HG02798 (cell line): ENCODE data around the gene ITPK1.

Source experiments
- ATAC-seq: cut with Tn5 transposase; IDR thresholded peaks from one replicate; pipeline ENCODE4 v1.9.1; 2021; ENCODE audit warnings: mild to moderate bottlenecking; ENCODE audit not compliant: unreplicated experiment, poor library complexity

Gene ITPK1

DNA sequence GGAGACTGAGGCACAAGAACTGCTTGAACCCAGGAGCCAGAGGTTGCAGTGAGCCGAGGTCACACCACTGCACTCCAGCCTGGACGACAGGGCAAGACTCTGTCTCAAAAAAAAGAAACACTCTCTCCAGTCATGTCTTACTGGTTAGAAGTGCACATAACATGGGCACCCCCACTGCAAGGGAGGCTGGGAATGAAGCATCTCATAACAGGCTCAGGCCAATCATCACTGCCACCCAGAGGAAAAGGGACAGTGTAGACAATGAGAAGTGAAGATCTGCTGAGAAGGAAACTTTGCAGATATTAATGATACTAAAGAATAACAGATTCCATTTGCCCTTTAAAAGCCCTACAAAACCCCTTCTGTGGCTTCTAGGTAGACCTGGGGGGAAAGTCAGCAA, 66.9 kb downstream of the ITPK1 start:
- ATAC-seq: no peak

GRCh38 chr14:93047661-93048060, 68.1 kb downstream of the ITPK1 start:
- no peak for ATAC-seq

DNA sequence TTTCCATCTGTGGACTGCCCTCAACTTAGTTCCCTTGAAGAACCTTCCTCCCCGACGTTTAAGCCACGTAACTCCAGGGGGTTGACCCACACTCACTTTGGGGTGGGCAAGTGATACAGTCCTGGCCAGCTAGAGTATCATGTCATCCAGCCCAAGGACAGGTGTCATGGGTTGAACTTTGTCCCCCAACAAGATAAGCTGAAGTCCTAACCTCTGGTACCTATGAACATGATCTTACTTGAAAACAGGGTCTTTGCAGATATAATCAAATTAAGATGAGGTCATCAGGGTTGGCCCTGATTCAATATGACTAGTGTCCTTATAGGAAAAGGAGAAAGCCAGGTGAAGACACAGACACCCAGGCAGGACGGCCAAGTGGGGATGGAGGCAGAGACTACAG, 68.6 kb downstream of the ITPK1 start:
- no peak for ATAC-seq

DNA sequence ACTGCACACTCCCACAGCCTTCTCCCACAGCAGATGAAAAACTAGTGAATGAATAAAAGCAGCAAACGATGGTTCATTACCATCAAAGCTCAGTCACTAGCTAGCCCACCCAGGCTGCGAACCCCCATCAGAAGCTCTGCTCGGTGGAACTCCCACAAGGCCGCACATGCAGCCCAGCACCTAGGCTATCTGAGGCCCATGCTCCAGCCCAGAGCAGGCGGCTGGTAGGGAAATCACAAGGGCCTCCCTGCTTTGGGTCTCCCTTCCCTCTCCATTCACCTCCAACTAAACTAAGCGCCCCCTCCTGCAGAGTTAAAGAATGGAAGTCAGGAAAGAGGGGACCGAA, 69.0 kb downstream of the ITPK1 start:
- ATAC-seq: no peak

DNA sequence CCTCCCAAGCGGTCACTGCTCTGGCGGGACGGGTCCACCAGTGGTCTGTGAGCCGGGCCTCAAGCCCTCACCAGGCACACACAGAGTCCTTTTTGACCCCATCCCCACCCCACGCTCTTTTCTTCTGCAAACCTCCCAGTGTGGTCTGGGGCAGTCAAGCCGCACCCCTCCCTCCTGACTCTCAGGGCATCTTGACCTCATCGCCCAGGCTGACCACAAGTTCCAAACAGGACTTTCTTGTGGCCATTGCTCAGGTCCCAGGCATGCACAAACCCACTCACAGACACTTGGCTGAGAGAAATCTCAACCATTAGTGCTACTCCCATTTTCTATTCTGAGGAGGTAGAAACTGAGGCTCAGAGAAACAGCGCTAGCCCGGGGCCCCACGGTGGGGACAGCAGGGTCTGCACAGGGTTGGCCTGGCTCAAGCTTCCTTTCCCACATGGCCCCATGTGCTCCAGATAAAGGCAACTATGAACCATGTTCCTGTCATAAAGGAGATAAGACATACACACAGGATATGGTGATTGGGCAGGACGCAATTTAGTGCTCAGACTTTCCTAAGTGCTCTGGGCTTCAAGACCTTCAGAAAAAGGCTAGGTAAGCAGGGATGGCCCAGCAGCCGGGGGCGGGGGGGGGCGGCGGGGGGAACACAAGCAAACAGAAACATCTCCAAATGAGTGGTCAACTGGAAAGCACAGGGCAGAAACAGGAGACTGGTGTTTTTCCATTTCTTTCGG, 69.6 kb downstream of the ITPK1 start:
- no peak for ATAC-seq

GRCh38 chr14:93045211-93045674, 70.5 kb downstream of the ITPK1 start:
- peak; percentile 2 for ATAC-seq

DNA sequence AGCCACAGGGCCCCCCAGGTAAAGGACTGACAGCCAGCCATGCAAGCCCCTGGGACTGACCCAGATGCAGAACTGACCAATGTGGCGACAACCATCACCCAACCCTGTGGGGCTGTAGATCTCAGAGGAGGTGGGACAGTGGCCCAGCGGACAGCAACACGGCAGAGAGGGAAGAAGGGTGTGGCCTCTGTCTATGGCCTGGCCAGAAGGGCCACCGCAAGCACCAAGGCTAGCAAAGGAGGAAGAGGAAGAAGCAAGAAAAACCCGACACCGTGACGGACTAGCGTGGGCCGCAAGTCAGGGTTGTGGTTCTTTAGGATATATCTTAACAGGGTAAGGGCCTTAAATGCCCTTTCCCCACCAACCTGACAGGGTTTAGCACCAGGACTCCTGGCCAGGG, 71.2 kb downstream of the ITPK1 start:
- peak; percentile 45 for ATAC-seq

GRCh38 chr14:93044121-93044520, 71.6 kb downstream of the ITPK1 start:
- no peak for ATAC-seq

DNA sequence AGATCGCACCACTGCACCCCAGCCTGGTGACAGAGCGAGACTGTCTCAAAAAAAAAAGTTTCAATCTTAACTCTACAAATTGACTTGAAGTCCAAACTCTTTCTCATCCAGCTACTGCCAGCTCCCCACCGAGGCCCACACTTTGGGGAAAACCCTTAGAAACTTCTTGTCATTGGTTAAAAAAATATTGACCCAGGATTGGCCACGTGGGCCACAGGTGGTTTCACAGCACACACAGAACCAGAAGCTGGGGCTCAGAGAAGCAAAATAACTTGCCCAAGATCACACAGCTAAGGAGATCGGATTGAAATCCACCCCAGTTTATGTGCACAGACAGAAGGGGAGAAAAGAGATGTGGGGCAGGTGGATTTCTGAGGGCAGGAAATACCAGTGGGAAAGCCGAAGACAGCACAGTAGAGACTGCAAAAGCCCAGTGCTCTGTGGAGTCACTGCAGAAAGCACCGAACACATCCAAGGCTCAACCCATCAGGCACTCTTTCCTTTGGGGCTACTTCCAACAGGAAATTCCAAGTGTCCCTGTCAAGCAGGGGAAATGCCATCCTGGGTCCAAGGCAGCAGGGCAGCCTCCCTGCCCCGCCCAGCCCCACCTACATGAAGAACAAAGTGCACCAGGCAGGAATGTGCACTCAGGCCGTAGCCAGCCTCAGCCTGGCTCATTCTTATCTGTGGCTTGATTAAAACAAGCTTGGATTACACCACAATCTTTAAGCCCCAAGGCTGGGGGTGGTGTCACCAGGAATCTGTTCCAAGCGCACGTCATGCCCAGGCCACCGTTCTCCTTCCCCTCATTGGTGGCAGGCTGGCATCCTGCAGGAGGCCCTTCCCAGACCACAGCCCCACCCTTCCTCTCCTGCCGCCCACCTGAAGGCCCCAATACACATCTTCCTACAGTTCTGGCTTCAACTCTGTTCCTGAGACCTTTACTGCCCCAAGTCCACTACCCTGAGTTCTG, 72.5 kb downstream of the ITPK1 start:
- no peak for ATAC-seq

DNA sequence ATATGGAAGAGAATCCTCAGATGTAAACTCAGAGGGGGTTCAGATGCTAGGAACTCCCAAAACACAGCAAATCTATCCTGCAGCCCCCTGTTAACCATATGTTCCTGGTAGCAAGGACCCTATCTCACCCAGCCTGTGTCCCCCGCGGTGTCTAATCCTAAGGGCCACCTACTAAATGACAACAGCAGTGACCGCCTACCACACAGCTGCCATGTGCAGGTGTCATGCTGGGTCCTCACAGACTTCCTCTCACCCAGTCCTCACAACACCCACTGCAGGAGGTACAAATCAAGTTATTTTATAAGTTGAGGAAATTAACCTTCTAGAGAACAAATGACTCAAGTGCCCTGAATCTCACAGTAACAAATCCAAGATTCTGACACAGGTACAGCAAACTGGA, 73.9 kb downstream of the ITPK1 start:
- ATAC-seq: no peak

DNA sequence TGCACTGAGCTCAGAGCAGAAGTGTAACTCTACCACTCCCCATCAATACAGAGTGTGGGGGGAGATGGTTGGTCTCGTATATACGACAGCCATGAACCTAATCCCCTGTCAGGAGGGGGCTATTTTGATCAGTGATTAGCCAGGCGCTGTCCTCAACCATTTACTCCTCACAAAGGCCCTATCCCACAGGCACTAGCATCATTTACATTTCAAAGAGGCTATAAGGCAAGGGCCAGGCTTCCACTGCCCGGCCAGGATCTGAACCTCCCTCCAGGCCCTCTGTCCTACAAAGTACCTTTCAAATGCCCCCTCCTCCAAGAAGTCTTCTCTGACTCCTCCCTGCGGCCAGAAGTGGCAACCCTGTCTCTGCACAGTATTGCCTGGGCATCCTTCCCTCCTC, 74.7 kb downstream of the ITPK1 start:
- ATAC-seq: no peak

GRCh38 chr14:93040443-93040842, 75.3 kb downstream of the ITPK1 start:
- ATAC-seq: no peak

- no peak for ATAC-seq
Observed at GRCh38 chr14:93039649-93040315, 75.9 kb downstream of the ITPK1 start.

GRCh38 chr14:93037351-93037750, 78.4 kb downstream of the ITPK1 start:
- ATAC-seq: no peak

DNA sequence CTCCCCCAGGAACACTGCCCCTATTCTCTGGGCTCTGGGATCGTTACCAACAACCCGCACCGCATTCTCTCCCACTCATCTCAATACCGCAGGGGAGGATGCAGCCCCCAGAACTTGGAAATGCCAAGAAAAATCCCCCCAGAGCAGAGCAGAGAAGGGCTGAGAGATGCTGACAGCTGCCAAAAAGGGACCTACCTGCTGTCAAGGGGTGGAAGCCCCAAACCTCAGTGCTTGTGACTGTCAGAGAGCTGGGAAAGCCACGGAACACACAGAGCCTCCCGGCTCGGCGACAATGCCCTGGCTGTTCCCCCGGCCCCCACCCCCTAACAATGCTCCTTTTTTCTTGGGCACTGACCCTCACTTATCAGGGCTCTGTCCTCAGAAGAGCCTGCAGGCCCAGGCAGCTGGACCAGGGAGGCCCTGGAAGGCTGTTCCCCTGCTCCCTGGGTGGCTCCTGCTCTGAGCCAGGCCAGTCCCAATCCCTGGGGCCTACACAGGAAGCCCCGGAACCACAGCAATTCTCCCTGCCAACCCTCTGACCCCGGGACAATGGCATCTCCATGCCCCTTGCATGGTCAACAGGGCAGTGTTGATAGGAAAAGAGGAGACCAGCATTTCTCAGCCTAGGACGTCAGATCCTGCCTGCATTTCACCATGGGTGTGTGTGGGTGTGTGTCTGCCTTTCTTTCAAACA, 78.9 kb downstream of the ITPK1 start:
- no peak for ATAC-seq

- no peak for ATAC-seq
Observed at GRCh38 chr14:93035917-93036651, 79.6 kb downstream of the ITPK1 start.

- no peak for ATAC-seq
Observed at GRCh38 chr14:93035585-93035916, 80.2 kb downstream of the ITPK1 start.

GRCh38 chr14:93034671-93034994, 81.1 kb downstream of the ITPK1 start:
- peak; percentile 4 for ATAC-seq

DNA sequence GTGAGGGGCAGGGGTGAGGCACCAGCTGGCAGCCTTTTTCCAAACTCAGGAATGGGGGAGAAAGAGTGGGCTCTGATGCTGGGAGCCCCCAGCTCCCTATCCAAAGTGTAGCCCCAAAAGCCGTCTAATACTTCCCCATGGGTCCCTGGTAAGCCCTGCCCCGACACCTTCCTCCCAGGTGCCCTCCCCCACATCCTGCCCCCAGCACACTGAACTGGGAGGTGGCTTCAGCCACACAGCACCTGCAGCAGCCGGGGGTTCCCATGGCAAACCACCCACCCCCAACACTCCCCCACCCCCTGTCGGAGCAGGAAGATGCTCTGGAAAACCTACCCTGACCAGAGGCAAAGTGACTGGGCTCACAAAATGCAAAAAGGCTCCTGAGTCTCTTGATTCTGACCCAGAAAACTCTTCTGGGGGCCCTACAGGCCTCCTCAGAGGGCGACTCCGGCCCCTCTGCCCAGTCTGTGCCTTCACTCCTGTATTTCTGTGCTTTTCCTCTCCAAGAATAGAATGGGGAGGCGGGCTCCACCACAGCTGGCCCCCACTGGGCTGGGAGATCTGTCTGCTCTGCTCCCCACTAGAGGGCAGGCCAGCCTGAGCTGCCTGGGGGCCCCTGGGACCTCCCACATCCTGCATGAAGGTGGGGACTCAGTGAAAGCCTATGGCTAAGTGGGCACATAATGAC, 81.6 kb downstream of the ITPK1 start:
- ATAC-seq: peak; percentile 59
